NCI-H69 (cell line): ENCODE results near the gene CCDC175.

ENCODE experiments used
- DNase-seq: peaks from one replicate; lab custom pipeline; 2025; lab: John Stamatoyannopoulos, UW

The CCDC175 gene

DNA sequence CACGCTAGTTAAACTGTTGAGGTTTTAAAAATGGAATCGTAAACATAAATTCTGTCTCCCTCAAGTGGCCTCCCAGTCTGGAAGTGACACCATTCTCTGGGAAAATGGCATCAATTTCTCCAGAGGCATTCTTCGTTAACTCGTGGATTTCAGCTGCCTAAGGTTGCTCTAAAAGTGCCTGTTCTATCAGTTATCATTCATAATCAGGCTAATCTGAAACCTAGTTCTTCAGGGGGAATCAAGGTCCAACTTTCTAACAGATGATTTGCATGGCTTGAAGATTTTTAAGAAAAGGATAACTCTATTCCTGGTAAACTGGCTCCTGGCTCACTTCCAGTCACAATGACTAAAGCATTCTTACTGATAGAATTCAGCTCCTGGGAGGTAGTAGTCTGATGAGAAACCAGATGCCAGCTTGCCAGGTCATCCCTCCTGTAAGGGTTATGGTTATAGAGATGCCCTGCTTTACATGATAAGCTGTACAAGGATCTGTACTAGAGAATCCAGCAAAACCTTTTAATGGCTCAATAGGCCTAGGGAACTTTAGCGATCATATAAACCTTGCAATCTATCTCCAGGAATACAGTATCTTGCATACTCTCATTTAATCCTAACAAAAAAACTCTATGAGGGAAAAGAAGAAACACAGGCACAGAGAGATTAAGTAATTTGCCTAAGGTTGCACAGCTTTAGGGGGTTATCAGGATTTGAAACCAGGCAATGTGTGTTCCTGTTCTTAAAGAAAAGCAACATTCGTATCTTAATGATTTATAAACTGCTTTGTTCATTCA lies 93.9 kb downstream of the CCDC175 start:
- peak; percentile 61 for DNase-seq

GRCh38 chr14:59481871-59482540 lies 94.6 kb downstream of the CCDC175 start:
- no peak for DNase-seq

GRCh38 chr14:59481407-59481806 lies 95.2 kb downstream of the CCDC175 start:
- no peak for DNase-seq

GRCh38 chr14:59480166-59480565 lies 96.4 kb downstream of the CCDC175 start:
- no peak for DNase-seq

- no peak for DNase-seq
Observed at GRCh38 chr14:59478540-59478939, 98.1 kb downstream of the CCDC175 start.

GRCh38 chr14:59475709-59476108 lies 100.9 kb downstream of the CCDC175 start:
- no peak for DNase-seq

DNA sequence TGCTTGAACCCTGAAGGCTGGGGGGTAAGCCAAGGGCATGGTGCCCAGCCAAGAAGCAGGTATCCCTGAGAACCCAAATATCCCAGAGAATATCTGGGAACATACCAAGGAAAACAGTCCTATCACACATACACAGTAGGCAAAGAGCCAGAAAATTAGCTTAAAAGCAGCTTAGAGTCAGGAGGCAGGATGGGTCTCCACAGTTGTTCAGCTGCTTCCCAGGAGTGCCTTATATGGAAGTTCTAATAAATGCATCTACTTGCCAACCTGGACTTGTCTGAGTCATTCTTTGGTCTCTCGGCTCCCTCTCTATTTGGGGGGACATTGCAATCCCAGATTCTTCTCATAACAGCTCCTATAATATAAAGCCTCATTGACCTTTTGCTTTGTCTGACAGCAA lies 102.4 kb downstream of the CCDC175 start:
- no peak for DNase-seq

GRCh38 chr14:59465316-59466135 lies 111.1 kb downstream of the CCDC175 start, which contains the start of gene GPR135:
Gene GPR135 (minus strand): TSS chr14:59465380. CDS start chr14:59465226, 154 bp downstream.
- no peak for DNase-seq

DNA sequence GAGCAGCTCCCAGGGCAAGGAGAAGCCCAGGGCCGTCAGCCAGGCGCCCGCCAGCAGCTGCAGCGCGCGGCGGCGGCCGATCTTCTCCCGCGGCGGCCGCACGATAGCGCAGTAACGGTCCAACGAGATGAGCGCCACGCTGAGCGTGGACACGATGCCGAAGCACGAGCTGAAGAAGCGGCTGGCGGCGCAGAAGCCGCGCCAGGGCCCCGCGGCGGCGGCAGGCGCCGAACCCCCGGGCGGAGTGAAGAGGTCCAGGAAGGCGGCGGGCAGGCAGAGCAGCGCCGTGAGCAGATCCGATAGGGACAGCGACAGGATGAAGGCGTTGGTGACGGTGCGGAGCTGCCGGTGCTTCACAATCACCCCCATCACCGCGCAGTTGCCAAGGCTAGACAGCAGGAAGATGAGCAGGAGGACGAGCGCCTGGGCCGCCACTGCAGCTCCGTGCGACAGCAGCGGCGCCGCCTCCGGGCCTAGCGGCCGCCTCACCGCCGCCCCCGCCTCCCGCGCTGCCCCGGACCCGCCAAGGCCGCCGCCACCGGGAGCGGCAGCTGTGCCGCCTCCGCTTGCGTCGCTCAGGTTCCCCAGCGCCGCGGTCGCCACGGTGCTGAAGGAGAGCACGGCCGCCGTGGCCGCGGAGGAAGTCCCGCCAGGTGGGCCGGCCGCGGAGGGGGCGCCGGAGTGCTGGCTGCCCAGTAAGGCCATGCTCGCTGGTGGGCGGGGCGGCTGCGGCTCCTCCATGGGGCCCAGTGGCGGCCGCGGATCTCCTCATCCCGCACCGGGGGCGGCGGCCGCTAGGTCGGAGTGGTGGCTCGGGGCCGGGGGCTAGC lies 111.9 kb downstream of the CCDC175 start:
- DNase-seq: peak; percentile 86

DNA sequence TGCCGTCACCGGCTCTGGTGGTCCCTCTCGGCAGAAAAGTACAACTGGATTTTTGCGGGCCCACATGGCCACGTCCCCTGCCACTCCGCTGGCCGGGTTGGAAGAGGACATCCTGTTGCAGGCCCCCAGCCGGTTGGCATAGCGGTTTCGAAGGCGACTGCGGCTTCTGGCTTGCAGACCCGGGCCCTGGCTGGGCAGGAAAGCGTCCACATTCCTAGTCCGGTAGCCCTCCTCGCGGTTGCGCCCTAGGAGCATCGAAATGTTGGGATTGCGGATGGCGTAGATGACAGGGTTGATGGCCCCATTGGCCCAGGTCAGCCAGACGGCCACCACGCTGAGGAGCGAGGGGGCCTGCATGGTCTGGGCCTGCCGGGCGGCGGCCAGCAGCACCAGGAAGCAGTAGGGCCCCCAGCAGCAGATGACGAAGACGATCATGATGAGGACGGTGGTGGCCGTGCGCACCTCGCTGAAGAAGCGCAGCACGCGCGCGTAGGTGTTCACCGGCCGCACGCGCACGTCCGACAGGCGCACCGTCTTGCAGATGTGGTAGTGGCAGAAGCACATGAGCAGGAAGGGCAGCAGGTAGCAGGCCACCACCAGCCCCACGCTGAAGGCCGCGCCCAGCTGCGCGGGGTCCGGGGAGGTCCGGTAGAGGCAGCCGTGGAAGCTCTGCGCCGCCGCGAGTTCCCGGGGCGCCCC lies 112.7 kb downstream of the CCDC175 start:
- DNase-seq: peak; percentile 78

DNA sequence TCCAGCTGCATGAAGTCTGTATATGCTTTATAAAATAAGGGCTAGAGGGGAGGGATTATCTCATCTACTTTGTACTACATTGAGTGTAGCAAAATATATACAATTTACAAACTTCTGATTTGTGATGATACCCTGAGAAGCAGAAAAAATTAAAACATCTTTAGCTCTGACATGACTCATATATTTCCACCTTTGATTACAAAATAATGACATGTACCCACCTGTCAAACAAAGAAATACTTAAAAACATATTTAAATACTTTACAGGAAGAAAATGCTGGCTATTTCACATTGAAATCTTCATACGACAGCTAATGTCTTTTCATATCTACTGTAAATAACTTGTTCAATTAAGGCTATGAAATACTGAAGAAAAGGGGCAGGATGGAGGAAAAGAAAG lies 114.7 kb downstream of the CCDC175 start:
- DNase-seq: no peak

- no peak for DNase-seq
Observed at GRCh38 chr14:59460378-59460777, 116.2 kb downstream of the CCDC175 start.

DNA sequence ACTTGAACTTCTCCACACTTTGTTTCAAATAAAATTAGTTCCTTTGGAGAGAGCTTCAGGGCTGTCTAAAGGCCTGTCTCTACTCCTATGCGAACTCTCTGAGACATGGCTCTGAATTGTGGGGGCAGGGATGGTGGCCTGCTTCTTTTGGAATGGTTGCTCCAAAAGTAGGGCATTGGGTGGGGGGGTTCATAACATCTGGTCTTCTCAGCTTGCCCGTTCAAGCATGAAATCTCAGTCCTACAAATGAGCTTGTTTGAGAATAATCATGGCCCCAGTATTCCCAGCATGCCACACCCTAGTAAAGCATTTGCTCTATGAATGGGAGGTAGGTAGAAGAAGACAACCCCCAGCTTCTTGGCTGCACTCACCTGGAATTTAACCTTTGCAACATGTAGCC lies 118.1 kb downstream of the CCDC175 start:
- DNase-seq: peak; percentile 73

DNA sequence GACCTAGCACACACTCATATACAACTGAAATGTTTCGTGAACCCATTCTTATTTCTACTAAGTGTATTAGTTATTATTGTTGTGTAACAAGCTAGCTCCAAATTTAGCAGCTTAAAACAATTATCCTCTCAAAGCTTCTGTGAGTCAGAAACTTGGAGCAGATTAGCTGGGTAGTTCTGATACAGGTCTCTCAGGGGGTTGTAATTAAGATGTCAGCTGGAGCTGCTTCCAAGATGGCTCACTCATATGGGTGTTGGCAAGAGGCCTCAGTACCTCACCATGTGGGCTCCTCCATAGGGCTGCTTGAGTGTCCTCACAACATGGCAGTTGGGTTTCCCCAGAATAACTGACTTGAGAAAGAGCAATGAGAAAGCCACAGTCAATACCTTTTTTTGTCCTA lies 121.2 kb downstream of the CCDC175 start:
- no peak for DNase-seq
